Measurements from ENCODE around the gene STARD3NL.

- no peak for TF ChIP-seq PAX8 (IDR thresholded peaks at IDR 0.05)
- no peak for TF ChIP-seq HDAC6 (IDR thresholded peaks at IDR 0.05; ENCODE audit: unreplicated experiment)
- TF ChIP-seq SUZ12 (IDR thresholded peaks at IDR 0.05; ENCODE audit: unreplicated experiment) = no peak
- no peak for TF ChIP-seq EGR1 (IDR thresholded peaks at IDR 0.05; ENCODE audit: borderline replicate concordance in 1 of 2, low read depth in 2 of 2, low read length in 2 of 2)
- TF ChIP-seq, protein P1, sequence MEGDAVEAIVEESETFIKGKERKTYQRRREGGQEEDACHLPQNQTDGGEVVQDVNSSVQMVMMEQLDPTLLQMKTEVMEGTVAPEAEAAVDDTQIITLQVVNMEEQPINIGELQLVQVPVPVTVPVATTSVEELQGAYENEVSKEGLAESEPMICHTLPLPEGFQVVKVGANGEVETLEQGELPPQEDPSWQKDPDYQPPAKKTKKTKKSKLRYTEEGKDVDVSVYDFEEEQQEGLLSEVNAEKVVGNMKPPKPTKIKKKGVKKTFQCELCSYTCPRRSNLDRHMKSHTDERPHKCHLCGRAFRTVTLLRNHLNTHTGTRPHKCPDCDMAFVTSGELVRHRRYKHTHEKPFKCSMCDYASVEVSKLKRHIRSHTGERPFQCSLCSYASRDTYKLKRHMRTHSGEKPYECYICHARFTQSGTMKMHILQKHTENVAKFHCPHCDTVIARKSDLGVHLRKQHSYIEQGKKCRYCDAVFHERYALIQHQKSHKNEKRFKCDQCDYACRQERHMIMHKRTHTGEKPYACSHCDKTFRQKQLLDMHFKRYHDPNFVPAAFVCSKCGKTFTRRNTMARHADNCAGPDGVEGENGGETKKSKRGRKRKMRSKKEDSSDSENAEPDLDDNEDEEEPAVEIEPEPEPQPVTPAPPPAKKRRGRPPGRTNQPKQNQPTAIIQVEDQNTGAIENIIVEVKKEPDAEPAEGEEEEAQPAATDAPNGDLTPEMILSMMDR (IDR thresholded peaks at IDR 0.05 in 2 of 3, conservative IDR thresholded peaks at IDR 0.05 in 1 of 3; ENCODE audit: control insufficient read depth in 2 of 3, extremely low read depth in 1 of 3, insufficient read depth in 1 of 3, low read depth in 3 of 3, low read length in 3 of 3) = no peak
- no peak for TF ChIP-seq CBX5 (IDR thresholded peaks at IDR 0.05; ENCODE audit: low read depth)
- no peak for TF ChIP-seq REST (IDR thresholded peaks at IDR 0.05; ENCODE audit: low read depth, low read length)
- no peak for TF ChIP-seq CHD2 (IDR thresholded peaks at IDR 0.05; ENCODE audit: borderline replicate concordance, low read depth, low read length)
Observed at GRCh38 chr7:38229386-38229785, 51.3 kb downstream of the STARD3NL start.
